Endothelial cell of umbilical vein (primary cell): ENCODE data around the gene FBXO21. TPM values are rescaled to one million over a fixed set of nuclear protein-coding genes. Genes with fewer than 3 reads are reported as not detected.

ENCODE experiments used
- BruUV-seq: library from RNA; stranded (reverse); fragments of 400-500 nt; replicated peaks from 2 replicates; lab custom pipeline; 2021; lab: Mats Ljungman, UMichigan
- CTCF ChIA-PET: fragments of 300-600, 350-600 bp; sonication (Branson Sonifier 250); formaldehyde crosslinking; loops from one replicate; lab custom pipeline; 2021; ENCODE audit warnings: antibody characterized with exemption, inconsistent platforms; lab: Charles Lee
- POLR2A ChIA-PET: fragments of 300-600, 350-600 bp; sonication (Branson Sonifier 250); formaldehyde crosslinking; loops from one replicate; lab custom pipeline; 2021; ENCODE audit warnings: antibody characterized with exemption, inconsistent platforms; lab: Charles Lee
- DNase-seq: peaks from one replicate; pipeline ENCODE4 v3.0.0-alpha.2; 2011; ENCODE audit warnings: low read depth, low spot score
- FAIRE-seq: peaks from 2 replicates; lab custom pipeline; 2011; peaks lifted over from hg19 to GRCh38; lab: Jason Lieb, UNC
- H2AFZ ChIP-seq: 2 replicates; pipeline ENCODE4 v1.6.0; 2012; ENCODE audit warnings: low read depth, low read length, control low read depth, inconsistent platforms
- H3K27ac ChIP-seq: 2 replicates; pipeline ENCODE4 v1.5.1; 2011; ENCODE audit warnings: low read depth, mild to moderate bottlenecking, control low read depth, low read length, moderate library complexity; ENCODE audit not compliant: insufficient read depth
- H3K27me3 ChIP-seq, 2 experiments: 2 replicates each; pipeline versions ENCODE4 v1.6.0 to v1.6.1; 2011; ENCODE audit warnings: low read length in 2 of 2, mixed read lengths in 1 of 2; ENCODE audit not compliant: control insufficient read depth in 2 of 2, insufficient read depth in 2 of 2
- H3K36me3 ChIP-seq, 2 experiments: 2 replicates in 1 of 2; 3 replicates in 1 of 2; pipeline ENCODE4 v1.5.1; 2011; ENCODE audit warnings: low read length in 2 of 2, mild to moderate bottlenecking in 1 of 2, moderate library complexity in 1 of 2; ENCODE audit not compliant: control insufficient read depth in 2 of 2, insufficient read depth in 2 of 2; ENCODE audit errors: extremely low read depth in 1 of 2
- H3K4me1 ChIP-seq: 3 replicates; pipeline ENCODE4 v1.5.1; 2011; ENCODE audit warnings: mild to moderate bottlenecking, low read length; ENCODE audit not compliant: control insufficient read depth, insufficient read depth; ENCODE audit errors: extremely low read depth
- H3K4me2 ChIP-seq: 2 replicates; pipeline ENCODE4 v1.6.1; 2011; ENCODE audit warnings: low read length, control low read depth, mixed read lengths; ENCODE audit not compliant: insufficient read depth
- H3K4me3 ChIP-seq, 3 experiments: fragments of 200-600 bp in 1 of 3; sonication (generic), shearing (Covaris generic) in 1 of 3; replicated peaks in 1 of 3; 2 replicates each; pipeline ENCODE4 v1.5.1; 2011 to 2016; ENCODE audit warnings: control low read depth in 3 of 3, low read length in 3 of 3, mild to moderate bottlenecking in 2 of 3, inconsistent platforms in 1 of 3, low read depth in 1 of 3, moderate library complexity in 1 of 3; ENCODE audit not compliant: insufficient read depth in 1 of 3
- H3K79me2 ChIP-seq: 2 replicates; pipeline ENCODE4 v1.6.0; 2012; ENCODE audit warnings: low read length, inconsistent platforms; ENCODE audit not compliant: control insufficient read depth, insufficient read depth
- H3K9ac ChIP-seq: replicated peaks from 2 replicates; pipeline ENCODE3; 2011; ENCODE audit warnings: low read length, control low read depth; ENCODE audit not compliant: insufficient read depth; ENCODE audit errors: extremely low read depth
- H3K9me1 ChIP-seq: replicated peaks from 3 replicates; pipeline ENCODE4 v1.6.0; 2011; ENCODE audit warnings: mild to moderate bottlenecking, low read length; ENCODE audit not compliant: control insufficient read depth, insufficient read depth; ENCODE audit errors: extremely low read depth
- H3K9me3 ChIP-seq: replicated peaks from 2 replicates; pipeline ENCODE4 v1.5.1; 2012; ENCODE audit warnings: low read length, inconsistent platforms; ENCODE audit not compliant: control insufficient read depth, insufficient read depth
- H4K20me1 ChIP-seq: replicated peaks from 2 replicates; pipeline ENCODE3; 2011; ENCODE audit warnings: mild to moderate bottlenecking, low read length; ENCODE audit not compliant: control insufficient read depth, insufficient read depth; ENCODE audit errors: extremely low read depth
- CTCF ChIP-seq, 2 donors: IDR thresholded peaks; 1 replicate in 1 of 2; 2 replicates in 1 of 2; pipeline ENCODE4 v1.5.1; 2011; ENCODE audit warnings: low read length in 2 of 2, mild to moderate bottlenecking in 2 of 2, moderate library complexity in 2 of 2, control low read depth in 1 of 2, inconsistent platforms in 1 of 2, low read depth in 1 of 2; ENCODE audit not compliant: insufficient read depth in 1 of 2; ENCODE audit errors: extremely low read depth in 1 of 2
- EZH2 ChIP-seq: IDR thresholded peaks from 2 replicates; pipeline ENCODE4 v1.6.1; 2012; ENCODE audit warnings: borderline replicate concordance, low read depth, mild to moderate bottlenecking, moderate library complexity, low read length, inconsistent platforms; ENCODE audit not compliant: severe bottlenecking
- FOS ChIP-seq: IDR thresholded peaks from 2 replicates; pipeline ENCODE4 v1.6.1; 2011; ENCODE audit warnings: mild to moderate bottlenecking, low read length, moderate library complexity, borderline replicate concordance; ENCODE audit not compliant: insufficient read depth
- MAX ChIP-seq: IDR thresholded peaks from 2 replicates; pipeline ENCODE4 v1.6.1; 2011; ENCODE audit not compliant: insufficient read depth, insufficient read length
- MYC ChIP-seq: IDR thresholded peaks from one replicate; pipeline ENCODE4 v1.6.1; 2011; ENCODE audit warnings: mild to moderate bottlenecking, low read depth, low read length
- POLR2A ChIP-seq: IDR thresholded peaks from 2 replicates; pipeline ENCODE4 v1.6.1; 2012; ENCODE audit warnings: low read depth, mild to moderate bottlenecking, control low read depth, low read length
- dilution Hi-C: fragments of 300-500 bp; cut with MboI; formaldehyde crosslinking; loops from one replicate; pipeline ENCODE4 v1.15.0; 2019; ENCODE audit warnings: low sequenced_read_pairs; ENCODE audit not compliant: extremely low pct_ligation_motif_present
- intact Hi-C: fragments of 100-400 bp; cut with micrococcal nuclease; formaldehyde crosslinking; loops from one replicate; pipeline ENCODE4 v1.10.0; 2022
- polyA plus RNA-seq, 4 experiments: library from polyadenylated mRNA; depleted of rRNA in 3 of 4; stranded (reverse) in 3 of 4; unstranded in 1 of 4; fragments of >200 nt; gene quantifications; 2 replicates each; pipeline versions ENCODE4 v1.2.1 to v1.2.3, GENCODE V29; 2011 to 2012; ENCODE audit warnings: missing spikeins in 1 of 4
- total RNA-seq: library from RNA; stranded (reverse); gene quantifications from 2 replicates; pipeline ENCODE4 v1.2.3, GENCODE V29; 2021

FBXO21 gene
- total and polyA plus RNA-seq, 2 donors (not counting 3 experiments of a cell fraction or from before 2014, with no cell fraction given), result 41.6 to 66.7 TPM

GRCh38 chr12:117151403-117152031 is 38.8 kb downstream of the FBXO21 start:
- H3K27ac ChIP-seq, result no peak overlapping the region
- no TSS peak for BruUV-seq
- H3K9me1 ChIP-seq, result no peaks in the 10 kb centered on the region
- H3K27me3 ChIP-seq, result no peaks in the 10 kb centered on the region
- DNase-seq (no peak), FAIRE-seq (no peak)
- H3K79me2 ChIP-seq, result no peaks in the 10 kb centered on the region
- CTCF ChIA-PET, result interaction anchor here (0.8 to 2.2 kb wide), 10 partner anchors 9 to 448 kb away, joined by 3 to 12 read pairs (median 4); no protein-coding TSS in a partner anchor
- no peaks in the 10 kb centered on the region for H3K9me3 ChIP-seq
- POLR2A ChIA-PET, result no interaction called here
- dilution Hi-C loops, result no loop called here
- H3K36me3 ChIP-seq, result peaks cover 6 to 20% of the 10 kb centered on the region in 2 experiments
- intact Hi-C loops, result loop anchor here (1.0 to 10.0 kb wide), 3 partner anchors 126 to 448 kb away; partner anchors contain the start of gene FBXW8
- no peak overlapping the region for H3K4me2 ChIP-seq
- H3K4me3 ChIP-seq, result no peak overlapping the region
- H3K4me1 ChIP-seq, result peaks cover 2% of the 10 kb centered on the region
- H3K9ac ChIP-seq, result no peak overlapping the region
- no peak overlapping the region for H2AFZ ChIP-seq
- H4K20me1 ChIP-seq, result no peaks in the 10 kb centered on the region
- no peak for TF ChIP-seq EZH2
- TF ChIP-seq FOS, result no peak
- no peak for TF ChIP-seq CTCF (IDR thresholded peaks at IDR 0.05; ENCODE audit: extremely low read depth in 1 of 2, insufficient read depth in 1 of 2, low read depth in 1 of 2, low read length in 2 of 2)
- no peak for TF ChIP-seq MYC
- no peak for TF ChIP-seq POLR2A
- TF ChIP-seq MAX, result no peak
